ENCODE measurements around the gene MISP. TPM values are rescaled to one million over a fixed set of nuclear protein-coding genes. Genes with fewer than 3 reads are reported as not detected.

MISP gene
- total and polyA plus RNA-seq, 4 donors, result 14.9 to 23.7 (median 22.1) TPM

- 97% methylated on average over 43 of the region's 43 CpGs for WGBS, 2 donors
- Histone ChIP-seq H3K27ac (ENCODE audit: low read depth in 1 of 2, low read length in 1 of 2) (no peak overlapping the region), H3K9me3 (ENCODE audit: control insufficient read depth in 4 of 4, insufficient read depth in 3 of 4, low read length in 3 of 4) (peaks cover 0 to 8% (median 0%) of the 10 kb centered on the region in 4 donors), H3K4me3 (no peak overlapping the region), H3K4me1 (ENCODE audit: control insufficient read depth in 5 of 5, insufficient read depth in 5 of 5, low read length in 5 of 5) (peaks cover 0 to 2% (median 0%) of the 10 kb centered on the region in 5 donors), H3K27me3 (ENCODE audit: control insufficient read depth in 3 of 3, insufficient read depth in 3 of 3, low read length in 2 of 3) (no peaks in the 10 kb centered on the region), H3K9ac (ENCODE audit: insufficient read depth in 1 of 2, low read length in 2 of 2) (no peak overlapping the region), H3K36me3 (ENCODE audit: control insufficient read depth in 4 of 4, insufficient read depth in 4 of 4, low read length in 4 of 4) (peaks cover 0 to 15% (median 4%) of the 10 kb centered on the region in 4 donors)
- DNase-seq (no peak), ATAC-seq (ENCODE audit: insufficient read depth, low FRiP score) (no peak)
- no peak for TF ChIP-seq CTCF (IDR thresholded peaks at IDR 0.05; ENCODE audit: control extremely low read depth, extremely low read depth)
Observed at GRCh38 chr19:746208-746819, 4.6 kb upstream of the MISP start.

DNA sequence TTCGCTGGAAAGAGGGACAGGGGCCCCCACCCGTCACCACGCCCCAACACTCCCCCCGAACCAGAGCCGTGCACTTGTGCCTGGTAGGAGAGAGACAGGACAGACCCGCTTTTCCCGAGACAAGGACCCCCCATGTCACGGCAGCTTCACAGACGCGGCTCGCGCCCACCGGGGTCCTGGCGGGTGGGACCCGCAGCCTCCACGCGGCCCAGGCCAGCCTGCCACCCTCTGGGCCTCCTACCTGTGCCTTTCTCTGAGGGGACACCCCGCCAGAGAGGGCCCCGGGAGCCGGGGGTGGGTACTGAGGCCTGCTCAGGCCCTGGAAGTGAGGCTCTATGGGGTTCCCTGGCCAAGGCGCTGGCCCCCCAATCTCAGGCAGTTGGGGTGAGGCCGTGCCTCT is 4.0 kb upstream of the MISP start:
- no peak overlapping the region for H3K4me3 ChIP-seq
- H3K9me3 ChIP-seq (ENCODE audit: control insufficient read depth in 4 of 4, insufficient read depth in 3 of 4, low read length in 3 of 4), result peaks cover 0 to 8% (median 0%) of the 10 kb centered on the region in 4 donors
- ATAC-seq (ENCODE audit: insufficient read depth, low FRiP score) (no peak), DNase-seq (no peak)
- peaks cover 0 to 15% (median 4%) of the 10 kb centered on the region in 4 donors for H3K36me3 ChIP-seq (ENCODE audit: control insufficient read depth in 4 of 4, insufficient read depth in 4 of 4, low read length in 4 of 4)
- no peaks in the 10 kb centered on the region for H3K27me3 ChIP-seq (ENCODE audit: control insufficient read depth in 3 of 3, insufficient read depth in 3 of 3, low read length in 2 of 3)
- TF ChIP-seq CTCF (IDR thresholded peaks at IDR 0.05; ENCODE audit: control extremely low read depth, extremely low read depth), result no peak
- no peak overlapping the region for H3K9ac ChIP-seq (ENCODE audit: insufficient read depth in 1 of 2, low read length in 2 of 2)
- H3K27ac ChIP-seq (ENCODE audit: low read depth in 1 of 2, low read length in 1 of 2), result no peak overlapping the region
- peaks cover 0 to 2% (median 0%) of the 10 kb centered on the region in 5 donors for H3K4me1 ChIP-seq (ENCODE audit: control insufficient read depth in 5 of 5, insufficient read depth in 5 of 5, low read length in 5 of 5)
- WGBS, 2 donors, result 97 to 98% methylated on average over 18 to 22 of the region's 22 CpGs

DNA sequence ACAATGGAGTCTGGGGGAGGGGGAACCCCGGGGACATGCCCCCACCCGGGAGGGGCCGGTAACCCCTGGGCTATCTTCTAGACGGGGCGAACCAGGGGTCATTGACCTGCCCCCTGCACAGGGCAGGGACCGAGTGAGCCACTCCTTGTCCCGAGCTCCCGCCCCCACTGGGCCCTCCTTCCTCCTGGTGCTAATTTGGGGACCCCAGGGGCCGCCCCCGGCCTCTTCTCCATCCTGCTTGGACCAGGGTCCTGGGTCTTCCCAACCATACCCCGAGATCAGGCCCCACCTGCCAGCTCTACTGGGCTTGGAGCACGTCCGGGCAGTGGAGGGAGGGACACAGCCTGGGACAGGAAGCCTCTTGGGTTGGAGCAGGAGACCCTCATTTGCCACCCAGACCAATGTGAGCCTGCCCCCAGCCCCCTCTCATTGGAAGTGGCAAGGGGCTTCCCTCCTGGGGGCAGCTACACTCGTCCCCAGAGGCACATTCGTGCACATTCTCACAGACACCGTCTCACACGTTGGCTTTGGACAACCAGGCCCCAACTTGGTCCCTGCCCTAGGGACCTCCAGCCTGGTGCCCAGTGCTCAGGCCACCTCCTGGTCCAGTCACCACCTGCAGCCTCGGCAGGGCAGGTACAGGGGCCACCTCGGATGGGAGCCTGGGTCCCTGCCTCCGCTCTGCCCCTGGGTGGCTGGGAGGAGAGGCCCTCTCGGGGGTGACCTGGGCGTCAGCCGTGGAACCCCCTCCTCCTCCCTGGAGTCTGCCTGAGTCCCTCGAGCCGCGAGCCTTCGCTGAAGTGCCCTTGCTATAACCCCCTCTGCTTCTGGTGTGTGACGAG is 3.3 kb upstream of the MISP start:
- DNase-seq, result no peak
- 92 to 95% methylated on average over 28 of the region's 28 CpGs for whole genome bisulfite sequencing, 2 donors
- H3K4me3 ChIP-seq, result no peak overlapping the region

More for the DNA sequence above, 3.3 kb upstream of the MISP start:
- Histone ChIP-seq H3K9me3 (ENCODE audit: control insufficient read depth in 4 of 4, insufficient read depth in 3 of 4, low read length in 3 of 4) (peaks cover 0 to 8% (median 0%) of the 10 kb centered on the region in 4 donors), H3K27ac (ENCODE audit: low read depth in 1 of 2, low read length in 1 of 2) (no peak overlapping the region), H3K9ac (ENCODE audit: insufficient read depth in 1 of 2, low read length in 2 of 2) (no peak overlapping the region), H3K36me3 (ENCODE audit: control insufficient read depth in 4 of 4, insufficient read depth in 4 of 4, low read length in 4 of 4) (peaks cover 0 to 15% (median 4%) of the 10 kb centered on the region in 4 donors), H3K4me1 (ENCODE audit: control insufficient read depth in 5 of 5, insufficient read depth in 5 of 5, low read length in 5 of 5) (peaks cover 0 to 2% (median 0%) of the 10 kb centered on the region in 5 donors), H3K27me3 (ENCODE audit: control insufficient read depth in 3 of 3, insufficient read depth in 3 of 3, low read length in 2 of 3) (no peaks in the 10 kb centered on the region)
- TF ChIP-seq CTCF (IDR thresholded peaks at IDR 0.05; ENCODE audit: control extremely low read depth, extremely low read depth), result no peak
- no peak for ATAC-seq (ENCODE audit: insufficient read depth, low FRiP score)
